ENCODE results near the gene TSEN15.

TSEN15 gene

DNA sequence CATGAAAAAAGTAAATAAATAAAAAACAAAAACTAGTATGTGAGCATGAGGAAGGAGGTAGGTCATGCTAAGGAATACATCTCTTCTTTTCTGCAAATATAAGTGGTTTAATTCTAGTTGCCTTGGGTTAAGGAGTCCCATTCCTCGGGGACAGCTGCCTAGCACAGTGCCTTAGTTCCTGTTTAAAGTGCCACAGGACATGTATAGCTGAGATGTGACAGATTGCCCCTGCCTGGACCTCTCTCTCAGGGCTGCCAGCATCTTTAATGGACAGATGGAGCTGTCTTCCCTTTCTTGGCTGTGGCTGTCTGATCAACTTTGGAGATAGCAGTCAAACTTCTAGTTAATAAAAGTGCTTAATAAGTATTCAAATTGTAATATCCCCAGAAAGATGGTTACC lies 50.0 kb downstream of the TSEN15 start:
- H3K79me2 ChIP-seq (ENCODE audit: low read length) = no peaks in the 10 kb centered on the region
- H3K4me2 ChIP-seq (ENCODE audit: low read length) = no peak overlapping the region
- no peaks in the 10 kb centered on the region for H3K27me3 ChIP-seq (ENCODE audit: low read depth, low read length)
- H3K4me3 ChIP-seq (ENCODE audit: low read length) = no peak overlapping the region
- H4K20me1 ChIP-seq (ENCODE audit: insufficient read depth, low read length) = no peaks in the 10 kb centered on the region
- H3K4me1 ChIP-seq (ENCODE audit: low read length) = no peaks in the 10 kb centered on the region
- H3K9ac ChIP-seq (ENCODE audit: low read length) = no peak overlapping the region
- H3K9me3 ChIP-seq (ENCODE audit: insufficient read depth, low read length) = no peaks in the 10 kb centered on the region
- peaks cover 3% of the 10 kb centered on the region for H3K36me3 ChIP-seq (replicated peaks; ENCODE audit: low read depth, low read length)
- H2AFZ ChIP-seq (ENCODE audit: low read depth, low read length) = no peak overlapping the region
- no peak for TF ChIP-seq EZH2phosphoT487 (IDR thresholded peaks at IDR 0.05; ENCODE audit: low read depth)
- TF ChIP-seq CTCF (IDR thresholded peaks at IDR 0.05; ENCODE audit: low read depth, low read length) = no peak
- no peak overlapping the region for H3K27ac ChIP-seq (ENCODE audit: low read length)

GRCh38 chr1:184110272-184111204 lies 59.0 kb downstream of the TSEN15 start:
- H4K20me1 ChIP-seq (ENCODE audit: insufficient read depth, low read length) = no peaks in the 10 kb centered on the region
- no peak overlapping the region for H3K4me3 ChIP-seq (ENCODE audit: low read length)
- H3K4me1 ChIP-seq (ENCODE audit: low read length) = no peaks in the 10 kb centered on the region
- H3K36me3 ChIP-seq (replicated peaks; ENCODE audit: low read depth, low read length) = no peaks in the 10 kb centered on the region
- H3K9ac ChIP-seq (ENCODE audit: low read length) = no peak overlapping the region
- H2AFZ ChIP-seq (ENCODE audit: low read depth, low read length) = no peak overlapping the region
- no peak overlapping the region for H3K4me2 ChIP-seq (ENCODE audit: low read length)
- no peaks in the 10 kb centered on the region for H3K9me3 ChIP-seq (ENCODE audit: insufficient read depth, low read length)
- H3K27ac ChIP-seq (ENCODE audit: low read length) = no peak overlapping the region
- no peaks in the 10 kb centered on the region for H3K27me3 ChIP-seq (ENCODE audit: low read depth, low read length)
- H3K79me2 ChIP-seq (ENCODE audit: low read length) = no peaks in the 10 kb centered on the region
- TF ChIP-seq CTCF (IDR thresholded peaks at IDR 0.05; ENCODE audit: low read depth, low read length) (no peak; the same call in 1 of the 2 replicates), EZH2phosphoT487 (IDR thresholded peaks at IDR 0.05; ENCODE audit: low read depth) (no peak)

DNA sequence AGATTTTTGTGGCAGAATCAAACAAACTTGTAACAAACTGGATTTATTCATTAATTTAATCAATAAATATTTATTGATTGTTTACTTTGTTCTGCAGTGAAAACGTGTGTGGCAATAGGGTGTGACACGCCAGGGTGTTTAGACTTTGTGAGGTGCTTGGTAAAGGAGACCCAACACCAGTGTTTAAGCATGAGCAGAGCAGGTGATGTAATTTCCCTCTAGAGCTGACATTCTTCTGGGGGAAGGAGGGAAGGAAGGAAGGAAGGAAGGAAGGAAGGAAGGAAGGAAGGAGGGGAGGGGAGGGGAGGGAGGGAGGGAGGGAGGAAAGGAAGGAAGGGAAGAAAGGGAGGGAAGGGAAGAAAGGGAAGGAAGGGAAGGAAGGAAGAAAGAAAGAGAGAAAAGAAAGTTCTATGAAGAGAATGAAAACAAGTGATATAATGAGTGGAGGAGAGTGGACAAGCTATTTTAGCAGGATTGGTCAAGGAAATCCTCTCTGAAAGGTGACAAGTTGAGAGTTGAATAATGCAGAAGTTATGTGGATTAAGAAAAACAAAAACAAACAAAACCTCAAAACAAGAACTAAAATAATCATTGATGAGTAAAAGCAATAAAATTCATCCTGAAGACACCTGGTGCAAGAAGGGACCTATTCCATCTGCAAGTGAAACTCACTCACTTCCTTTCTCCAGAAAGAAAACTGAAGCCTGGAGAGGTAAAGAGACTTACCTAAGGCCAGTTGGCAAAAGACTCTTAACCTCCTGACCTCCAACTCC lies 60.8 kb downstream of the TSEN15 start:
- no peak overlapping the region for H3K4me3 ChIP-seq (ENCODE audit: low read length)
- H3K9ac ChIP-seq (ENCODE audit: low read length) = no peak overlapping the region
- TF ChIP-seq EZH2phosphoT487 (IDR thresholded peaks at IDR 0.05; ENCODE audit: low read depth) = no peak
- no peak for TF ChIP-seq CTCF (IDR thresholded peaks at IDR 0.05; ENCODE audit: low read depth, low read length)
- H3K4me1 ChIP-seq (ENCODE audit: low read length) = no peaks in the 10 kb centered on the region
- no peak overlapping the region for H3K4me2 ChIP-seq (ENCODE audit: low read length)
- no peaks in the 10 kb centered on the region for H3K36me3 ChIP-seq (replicated peaks; ENCODE audit: low read depth, low read length)
- H3K9me3 ChIP-seq (ENCODE audit: insufficient read depth, low read length) = no peaks in the 10 kb centered on the region
- H4K20me1 ChIP-seq (ENCODE audit: insufficient read depth, low read length) = no peaks in the 10 kb centered on the region
- no peak overlapping the region for H3K27ac ChIP-seq (ENCODE audit: low read length)
- H2AFZ ChIP-seq (ENCODE audit: low read depth, low read length) = no peak overlapping the region
- no peaks in the 10 kb centered on the region for H3K27me3 ChIP-seq (ENCODE audit: low read depth, low read length)
- H3K79me2 ChIP-seq (ENCODE audit: low read length) = no peaks in the 10 kb centered on the region

DNA sequence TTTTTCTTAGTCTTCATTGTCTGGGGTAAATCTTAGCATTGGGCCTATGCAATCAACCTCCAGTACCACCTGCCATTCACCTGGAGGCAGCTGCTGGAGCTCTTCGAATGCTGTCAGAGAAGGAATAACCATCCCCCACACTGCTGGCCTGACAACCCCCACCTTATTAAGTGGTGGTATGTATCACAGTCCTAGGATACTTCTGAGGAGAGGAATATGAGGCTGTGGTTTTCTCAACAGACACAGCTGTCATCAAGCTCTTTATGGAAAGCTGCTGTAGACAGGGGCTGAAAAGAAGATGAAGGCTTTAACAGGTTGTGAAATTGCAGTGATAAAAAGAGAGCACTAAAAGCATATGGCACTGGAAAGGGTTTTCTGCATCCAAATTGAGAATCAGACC lies 61.7 kb downstream of the TSEN15 start:
- TF ChIP-seq EZH2phosphoT487 (IDR thresholded peaks at IDR 0.05; ENCODE audit: low read depth) (no peak), CTCF (IDR thresholded peaks at IDR 0.05; ENCODE audit: low read depth, low read length) (no peak)
- Histone ChIP-seq H3K4me2 (ENCODE audit: low read length) (no peak overlapping the region), H4K20me1 (ENCODE audit: insufficient read depth, low read length) (no peaks in the 10 kb centered on the region), H3K27me3 (ENCODE audit: low read depth, low read length) (no peaks in the 10 kb centered on the region), H3K4me3 (ENCODE audit: low read length) (no peak overlapping the region), H3K4me1 (ENCODE audit: low read length) (no peaks in the 10 kb centered on the region), H3K9ac (ENCODE audit: low read length) (no peak overlapping the region), H3K9me3 (ENCODE audit: insufficient read depth, low read length) (no peaks in the 10 kb centered on the region), H3K36me3 (replicated peaks; ENCODE audit: low read depth, low read length) (no peaks in the 10 kb centered on the region), H2AFZ (ENCODE audit: low read depth, low read length) (no peak overlapping the region), H3K27ac (ENCODE audit: low read length) (no peak overlapping the region), H3K79me2 (ENCODE audit: low read length) (no peaks in the 10 kb centered on the region)
